ENCODE results near the gene PLCB2.

The PLCB2 gene

GRCh38 chr15:40248006-40248783, 59.5 kb downstream of the PLCB2 start:
- DNase-seq = no peak

- DNase-seq = no peak
These were observed 60.2 kb downstream of the PLCB2 start for GRCh38 chr15:40247406-40247971.

GRCh38 chr15:40246496-40247280, 61.0 kb downstream of the PLCB2 start:
- no peak for DNase-seq

- DNase-seq = no peak
These were observed 61.9 kb downstream of the PLCB2 start for GRCh38 chr15:40245666-40246450.

GRCh38 chr15:40244961-40245523, 62.7 kb downstream of the PLCB2 start:
- no peak for DNase-seq

- DNase-seq = no peak
These were observed 64.5 kb downstream of the PLCB2 start for GRCh38 chr15:40243126-40243810.

- no peak for DNase-seq
These were observed 65.1 kb downstream of the PLCB2 start for GRCh38 chr15:40242601-40243000.

- no peak for DNase-seq
These were observed 65.5 kb downstream of the PLCB2 start for GRCh38 chr15:40242213-40242599.

GRCh38 chr15:40241269-40242212, 66.2 kb downstream of the PLCB2 start:
- DNase-seq = no peak

GRCh38 chr15:40240619-40241221, 67.0 kb downstream of the PLCB2 start:
- no peak for DNase-seq

- DNase-seq = no peak
These were observed 67.8 kb downstream of the PLCB2 start for GRCh38 chr15:40239693-40240618.

- no peak for DNase-seq
These were observed 68.4 kb downstream of the PLCB2 start for GRCh38 chr15:40239404-40239692.

GRCh38 chr15:40238532-40239403, 69.0 kb downstream of the PLCB2 start, which contains the start of gene PAK6:
Gene PAK6, plus strand, starts transcription at chr15:40239063. Its CDS starts 25,723 bp downstream, at chr15:40264786.
- peak; percentile 19 to 22 for DNase-seq

All from CD4-positive, alpha-beta T cell treated with Interferon alpha-2 for 1 hour (primary cell).